WI38 (cell line): ENCODE results near the gene CRYZL1.

Experiments used
- H3K4me3 ChIP-seq: 2 replicates; pipeline ENCODE4 v1.5.1; 2011; ENCODE audit warnings: low read depth, mild to moderate bottlenecking, control low read depth, low read length
- CTCF ChIP-seq: IDR thresholded peaks from 2 replicates; pipeline ENCODE4 v1.5.1; 2012; ENCODE audit warnings: low read depth, mild to moderate bottlenecking, control low read depth, low read length

Gene CRYZL1

GRCh38 chr21:33641352-33642026, at the start of gene CRYZL1:
TSS of gene CRYZL1 (minus strand) at chr21:33641741. CDS start at chr21:33631551, 10,190 bp downstream.
- peak within 1 kb of the TSS; percentile 64 for H3K4me3 ChIP-seq
- TF ChIP-seq CTCF: no peak

GRCh38 chr21:33690874-33691273, 49.3 kb upstream of the CRYZL1 start:
- H3K4me3 ChIP-seq: no peak overlapping the region
- no peak for TF ChIP-seq CTCF

GRCh38 chr21:33688353-33688752, 46.8 kb upstream of the CRYZL1 start:
- H3K4me3 ChIP-seq: no peak overlapping the region
- TF ChIP-seq CTCF: no peak

GRCh38 chr21:33687634-33688033, 46.1 kb upstream of the CRYZL1 start:
- no peak for TF ChIP-seq CTCF
- H3K4me3 ChIP-seq: no peak overlapping the region

- H3K4me3 ChIP-seq: no peak overlapping the region
- no peak for TF ChIP-seq CTCF
Observed at GRCh38 chr21:33686386-33686785, 44.8 kb upstream of the CRYZL1 start.

GRCh38 chr21:33685613-33686197, 44.2 kb upstream of the CRYZL1 start:
- no peak overlapping the region for H3K4me3 ChIP-seq
- no peak for TF ChIP-seq CTCF

GRCh38 chr21:33684923-33685560, 43.5 kb upstream of the CRYZL1 start:
- no peak for TF ChIP-seq CTCF
- H3K4me3 ChIP-seq: peak overlapping the region; percentile 3; the same call in 1 of the 2 replicates
